Measurements from ENCODE around the gene EPHB6. TPM values are rescaled to one million over a fixed set of nuclear protein-coding genes. Genes with fewer than 3 reads are reported as not detected.

The EPHB6 gene
- total RNA-seq, 4 donors from 2014 or later = 3.3 to 10.5 (median 5.5) TPM

DNA sequence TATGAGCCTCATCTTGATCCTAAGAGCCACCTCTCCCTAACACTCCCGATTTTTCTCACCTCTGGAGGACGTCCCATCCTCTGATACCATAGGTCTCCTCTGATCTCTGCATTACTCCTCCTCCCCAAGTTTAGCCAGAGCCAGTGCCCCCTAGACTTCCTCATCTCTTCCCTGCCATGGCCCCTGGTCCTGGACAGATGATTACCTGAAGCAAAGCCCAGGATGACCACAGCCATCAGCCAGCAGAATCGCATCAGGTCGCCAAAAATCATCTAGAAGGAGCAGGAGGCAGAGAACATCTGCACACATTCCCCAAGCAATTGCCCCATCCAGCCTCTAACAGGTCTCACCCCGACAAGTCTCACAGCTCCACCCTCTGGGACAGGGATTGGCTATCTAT is 19.0 kb downstream of the EPHB6 start:
- 87% methylated on average over 5 of the region's 5 CpGs for WGBS
- H3K36me3 ChIP-seq = no peaks in the 10 kb centered on the region
- intact Hi-C loops (cut with DNase I) = no loop called here
- no peak overlapping the region for H3K4me3 ChIP-seq
- DNase-seq (ENCODE audit: extremely low spot score) = no peak
- no peaks in the 10 kb centered on the region for H3K9me3 ChIP-seq
- H3K27me3 ChIP-seq = peaks cover 0 to 22% (median 0%) of the 10 kb centered on the region in 4 donors
- no peak overlapping the region for H3K27ac ChIP-seq (replicated peaks in 1 of 4)
- TF ChIP-seq, protein P1, sequence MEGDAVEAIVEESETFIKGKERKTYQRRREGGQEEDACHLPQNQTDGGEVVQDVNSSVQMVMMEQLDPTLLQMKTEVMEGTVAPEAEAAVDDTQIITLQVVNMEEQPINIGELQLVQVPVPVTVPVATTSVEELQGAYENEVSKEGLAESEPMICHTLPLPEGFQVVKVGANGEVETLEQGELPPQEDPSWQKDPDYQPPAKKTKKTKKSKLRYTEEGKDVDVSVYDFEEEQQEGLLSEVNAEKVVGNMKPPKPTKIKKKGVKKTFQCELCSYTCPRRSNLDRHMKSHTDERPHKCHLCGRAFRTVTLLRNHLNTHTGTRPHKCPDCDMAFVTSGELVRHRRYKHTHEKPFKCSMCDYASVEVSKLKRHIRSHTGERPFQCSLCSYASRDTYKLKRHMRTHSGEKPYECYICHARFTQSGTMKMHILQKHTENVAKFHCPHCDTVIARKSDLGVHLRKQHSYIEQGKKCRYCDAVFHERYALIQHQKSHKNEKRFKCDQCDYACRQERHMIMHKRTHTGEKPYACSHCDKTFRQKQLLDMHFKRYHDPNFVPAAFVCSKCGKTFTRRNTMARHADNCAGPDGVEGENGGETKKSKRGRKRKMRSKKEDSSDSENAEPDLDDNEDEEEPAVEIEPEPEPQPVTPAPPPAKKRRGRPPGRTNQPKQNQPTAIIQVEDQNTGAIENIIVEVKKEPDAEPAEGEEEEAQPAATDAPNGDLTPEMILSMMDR (IDR thresholded peaks at IDR 0.05) = no peak
- TF ChIP-seq EP300 (IDR thresholded peaks at IDR 0.05) (no peak), POLR2A (IDR thresholded peaks at IDR 0.05; ENCODE audit: low read depth) (no peak), POLR2AphosphoS5 (IDR thresholded peaks at IDR 0.05) (no peak)
- no peaks in the 10 kb centered on the region for H3K4me1 ChIP-seq

DNA sequence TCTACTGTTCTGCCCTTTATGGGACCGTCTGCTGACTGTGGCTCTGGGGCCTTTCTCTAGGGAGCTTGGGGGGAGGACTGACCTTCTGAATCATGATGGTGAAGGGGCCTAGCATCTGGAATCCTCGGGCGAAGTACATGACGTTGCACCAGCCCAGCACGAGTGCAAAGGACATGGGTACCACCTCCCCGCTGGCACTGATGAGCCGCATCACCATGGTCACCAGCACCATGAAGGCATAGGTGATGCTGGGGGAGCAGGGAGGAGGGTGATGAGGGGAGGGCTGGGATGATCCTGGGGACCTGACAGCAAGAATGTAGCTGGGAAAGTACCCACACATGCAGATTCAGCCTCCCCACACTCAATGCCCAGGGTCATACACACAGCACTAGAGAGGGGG is 19.5 kb downstream of the EPHB6 start:
- no peak for DNase-seq (ENCODE audit: extremely low spot score)
- intact Hi-C loops (cut with DNase I) = no loop called here
- Histone ChIP-seq H3K36me3 (no peaks in the 10 kb centered on the region), H3K27me3 (peaks cover 0 to 23% (median 0%) of the 10 kb centered on the region in 4 donors), H3K4me3 (no peak overlapping the region), H3K9me3 (no peaks in the 10 kb centered on the region), H3K4me1 (no peaks in the 10 kb centered on the region), H3K27ac (replicated peaks in 1 of 4) (no peak overlapping the region)
- WGBS = 84% methylated on average over 7 of the region's 7 CpGs
- TF ChIP-seq POLR2A (IDR thresholded peaks at IDR 0.05; ENCODE audit: low read depth) = no peak
- TF ChIP-seq EP300 (IDR thresholded peaks at IDR 0.05) = no peak
- TF ChIP-seq, protein P1 (IDR thresholded peaks at IDR 0.05) = no peak
- no peak for TF ChIP-seq POLR2AphosphoS5 (IDR thresholded peaks at IDR 0.05)

DNA sequence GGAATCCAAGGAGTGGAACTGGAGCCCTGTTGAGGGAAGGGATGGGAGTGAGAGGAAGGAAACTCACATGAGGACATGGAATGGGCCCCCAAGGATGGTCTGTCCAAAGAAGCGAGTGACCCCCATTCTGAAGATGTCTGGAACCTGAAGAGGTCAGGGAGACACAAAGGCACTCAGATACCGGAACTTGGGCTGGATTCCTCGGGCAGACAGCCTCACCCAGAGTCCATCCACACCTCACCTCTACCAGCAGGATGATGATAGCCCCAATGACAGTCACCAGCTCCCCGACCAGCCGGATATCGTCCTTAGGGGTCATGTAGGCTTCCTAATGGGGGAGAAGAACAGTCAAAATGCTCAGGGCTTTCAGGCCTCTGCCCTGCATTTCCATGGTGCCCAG is 20.0 kb downstream of the EPHB6 start:
- no peaks in the 10 kb centered on the region for H3K4me1 ChIP-seq
- H3K27ac ChIP-seq (replicated peaks in 1 of 4) = no peak overlapping the region
- intact Hi-C loops (cut with DNase I) = no loop called here
- WGBS = 92% methylated on average over 6 of the region's 6 CpGs
- TF ChIP-seq, protein P1 (IDR thresholded peaks at IDR 0.05) = no peak
- TF ChIP-seq POLR2A (IDR thresholded peaks at IDR 0.05; ENCODE audit: low read depth) = no peak
- no peak for TF ChIP-seq EP300 (IDR thresholded peaks at IDR 0.05)
- peaks cover 0 to 27% (median 0%) of the 10 kb centered on the region in 4 donors for H3K27me3 ChIP-seq
- no peak overlapping the region for H3K4me3 ChIP-seq
- H3K9me3 ChIP-seq = no peaks in the 10 kb centered on the region
- DNase-seq (ENCODE audit: extremely low spot score) = no peak
- no peaks in the 10 kb centered on the region for H3K36me3 ChIP-seq

DNA sequence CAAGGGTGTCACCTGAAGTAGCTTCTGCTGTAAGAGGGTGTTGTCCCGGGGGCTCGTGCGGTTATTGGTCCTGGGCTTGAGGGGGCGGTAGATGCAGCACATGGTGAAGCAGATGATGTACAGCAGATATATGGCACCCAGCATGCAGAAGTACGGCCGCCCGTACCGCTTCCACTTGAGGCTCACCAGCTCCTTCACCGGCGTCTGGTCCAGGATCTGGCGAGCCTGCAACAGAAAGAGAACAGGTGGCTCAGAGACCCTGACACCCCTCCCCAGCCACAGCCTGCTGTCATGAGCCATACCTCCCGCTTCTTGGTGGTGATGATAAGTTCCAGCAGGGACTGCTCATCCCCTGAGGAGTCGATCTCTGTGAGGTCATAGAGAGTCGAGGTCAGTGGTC is 20.6 kb downstream of the EPHB6 start:
- intact Hi-C loops (cut with DNase I) = no loop called here
- Histone ChIP-seq H3K27ac (replicated peaks in 1 of 4) (no peak overlapping the region), H3K27me3 (peaks cover 0 to 29% (median 0%) of the 10 kb centered on the region in 4 donors), H3K36me3 (no peaks in the 10 kb centered on the region), H3K9me3 (no peaks in the 10 kb centered on the region), H3K4me1 (no peaks in the 10 kb centered on the region), H3K4me3 (no peak overlapping the region)
- TF ChIP-seq POLR2A (IDR thresholded peaks at IDR 0.05; ENCODE audit: low read depth) = no peak
- TF ChIP-seq, protein P1 (IDR thresholded peaks at IDR 0.05) = no peak
- TF ChIP-seq EP300 (IDR thresholded peaks at IDR 0.05) = no peak
- no peak for TF ChIP-seq POLR2AphosphoS5 (IDR thresholded peaks at IDR 0.05)
- DNase-seq (ENCODE audit: extremely low spot score) = no peak
- 84% methylated on average over 14 of the region's 14 CpGs for WGBS

DNA sequence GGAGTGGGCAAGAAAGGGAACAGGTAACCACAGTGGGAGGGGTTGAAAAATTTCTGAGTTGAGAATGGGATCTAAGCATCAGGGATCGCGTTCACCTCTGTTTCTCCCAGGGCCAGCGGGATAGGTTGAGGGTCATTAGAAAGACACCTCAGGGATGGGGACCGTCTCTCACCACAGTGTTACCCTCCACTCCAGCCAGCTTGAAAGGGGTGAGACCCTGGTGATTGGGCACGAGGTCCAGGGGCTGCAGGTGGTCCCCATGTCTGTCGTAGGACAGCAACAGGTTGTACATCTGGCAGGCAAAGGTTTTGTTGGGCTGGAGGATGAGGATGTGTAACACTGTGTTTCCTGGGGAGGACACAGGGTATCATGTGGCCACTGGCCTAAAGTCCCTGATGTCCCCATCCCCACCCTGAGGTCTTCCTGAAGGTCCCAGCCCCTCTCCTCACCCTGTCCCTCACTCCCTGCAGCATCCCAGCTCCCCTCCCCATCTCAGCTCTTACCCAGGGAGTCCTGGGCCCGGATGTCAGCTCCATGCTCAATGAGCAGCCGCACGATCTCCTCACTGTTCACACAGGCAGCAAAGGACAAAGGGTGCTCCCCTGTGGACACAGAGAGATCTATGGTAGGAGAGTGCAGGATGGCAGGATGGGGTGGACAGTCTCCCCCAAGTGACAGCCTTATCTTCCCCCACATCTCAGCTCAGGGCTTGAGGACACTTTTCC is 21.5 kb downstream of the EPHB6 start:
- no peaks in the 10 kb centered on the region for H3K9me3 ChIP-seq
- no peaks in the 10 kb centered on the region for H3K4me1 ChIP-seq
- DNase-seq (ENCODE audit: extremely low spot score) = no peak
- intact Hi-C loops (cut with DNase I) = no loop called here
- TF ChIP-seq POLR2AphosphoS5 (IDR thresholded peaks at IDR 0.05) (no peak), EP300 (IDR thresholded peaks at IDR 0.05) (no peak), POLR2A (IDR thresholded peaks at IDR 0.05; ENCODE audit: low read depth) (no peak)
- TF ChIP-seq, protein P1 (IDR thresholded peaks at IDR 0.05) = no peak
- WGBS = 74% methylated on average over 9 of the region's 9 CpGs
- no peak overlapping the region for H3K4me3 ChIP-seq
- no peaks in the 10 kb centered on the region for H3K36me3 ChIP-seq
- H3K27me3 ChIP-seq = peaks cover 0 to 34% (median 0%) of the 10 kb centered on the region in 4 donors
- no peak overlapping the region for H3K27ac ChIP-seq (replicated peaks in 1 of 4)
